ENCODE data around the gene BLCAP.
"Not testable (repeated sequence)": the region's sequence is repeated elsewhere in the genome, so short reads cannot be mapped to it uniquely, and the experiment has no call there.

BLCAP gene

DNA sequence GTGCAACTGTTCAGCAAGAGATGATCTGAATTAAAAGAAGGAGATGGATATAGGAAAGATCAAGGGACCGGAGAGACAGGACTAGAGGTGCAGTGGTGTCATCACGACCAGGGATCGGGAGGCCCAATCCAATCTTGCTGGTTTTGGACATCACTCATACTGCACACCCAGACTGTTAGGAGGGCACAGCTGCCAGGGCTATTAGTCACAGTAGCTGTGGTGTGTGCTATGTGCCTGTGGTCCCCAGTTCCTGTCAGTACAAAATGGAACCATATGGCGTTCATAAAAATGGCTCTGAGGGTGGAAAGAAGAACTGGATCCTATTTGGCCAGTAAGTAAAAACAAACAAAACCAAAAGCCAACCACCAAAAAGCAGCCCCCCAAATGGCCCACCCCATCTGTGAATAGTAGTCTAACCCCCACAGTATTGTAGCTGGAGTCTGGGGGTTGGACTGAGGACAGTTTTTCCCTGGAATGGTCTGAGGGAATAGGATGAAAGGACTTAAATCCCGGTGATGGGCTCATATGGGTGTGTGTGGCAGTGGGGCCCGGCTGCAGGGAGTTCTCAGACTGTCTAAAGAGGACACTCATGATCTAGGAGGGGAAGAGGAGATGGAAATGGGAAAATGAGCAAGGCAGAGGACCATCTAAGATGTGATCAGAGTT is 15.9 kb downstream of the BLCAP start:
- DNase-seq: no peak

DNA sequence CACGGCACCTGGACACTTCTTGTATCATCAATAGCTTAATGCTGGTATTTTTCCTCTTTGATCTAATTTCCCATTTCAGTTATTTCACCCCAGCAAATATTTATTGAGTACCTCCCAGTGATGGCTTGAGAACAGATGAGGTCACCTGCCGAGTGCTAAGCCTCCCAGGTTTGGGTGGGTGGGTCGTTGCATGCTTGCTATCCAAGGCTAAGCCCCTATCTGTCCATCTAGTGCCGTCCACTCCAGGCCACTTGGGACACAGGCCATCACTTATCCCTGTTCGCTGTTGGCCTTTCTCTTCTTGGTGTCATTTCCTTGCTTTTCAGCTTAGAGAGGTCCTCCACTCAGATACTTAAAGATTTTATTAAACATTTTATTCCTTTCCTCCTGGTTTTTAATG is 17.4 kb downstream of the BLCAP start:
- no peak for DNase-seq

DNA sequence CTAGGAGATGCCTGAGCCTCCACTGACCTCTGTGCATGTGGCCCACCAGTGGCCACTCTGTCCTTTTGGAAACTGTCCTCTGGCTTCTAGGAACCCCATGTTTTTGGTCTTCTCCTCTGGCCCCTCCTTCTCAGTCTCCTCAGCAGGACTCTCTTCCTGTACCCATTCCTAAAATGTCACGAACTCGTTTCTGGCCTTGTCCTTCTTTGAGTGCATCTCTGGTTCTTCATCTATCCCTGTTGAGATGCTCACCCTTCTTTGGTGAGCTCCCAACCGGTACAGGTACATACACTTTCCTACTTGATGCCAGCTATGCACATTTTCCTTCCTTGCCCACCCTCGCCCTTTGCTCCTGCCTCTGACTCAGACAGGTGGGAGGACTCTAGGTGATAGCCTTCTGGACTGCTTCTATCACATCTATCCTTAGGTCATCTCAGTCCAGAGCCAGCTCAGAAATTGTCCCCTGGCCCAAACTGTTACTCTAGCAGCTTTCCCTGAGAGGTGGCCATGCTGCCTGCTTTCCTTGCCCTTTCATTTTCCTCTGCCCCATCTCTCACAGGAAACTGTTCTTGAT is 21.4 kb downstream of the BLCAP start:
- DNase-seq: no peak

DNA sequence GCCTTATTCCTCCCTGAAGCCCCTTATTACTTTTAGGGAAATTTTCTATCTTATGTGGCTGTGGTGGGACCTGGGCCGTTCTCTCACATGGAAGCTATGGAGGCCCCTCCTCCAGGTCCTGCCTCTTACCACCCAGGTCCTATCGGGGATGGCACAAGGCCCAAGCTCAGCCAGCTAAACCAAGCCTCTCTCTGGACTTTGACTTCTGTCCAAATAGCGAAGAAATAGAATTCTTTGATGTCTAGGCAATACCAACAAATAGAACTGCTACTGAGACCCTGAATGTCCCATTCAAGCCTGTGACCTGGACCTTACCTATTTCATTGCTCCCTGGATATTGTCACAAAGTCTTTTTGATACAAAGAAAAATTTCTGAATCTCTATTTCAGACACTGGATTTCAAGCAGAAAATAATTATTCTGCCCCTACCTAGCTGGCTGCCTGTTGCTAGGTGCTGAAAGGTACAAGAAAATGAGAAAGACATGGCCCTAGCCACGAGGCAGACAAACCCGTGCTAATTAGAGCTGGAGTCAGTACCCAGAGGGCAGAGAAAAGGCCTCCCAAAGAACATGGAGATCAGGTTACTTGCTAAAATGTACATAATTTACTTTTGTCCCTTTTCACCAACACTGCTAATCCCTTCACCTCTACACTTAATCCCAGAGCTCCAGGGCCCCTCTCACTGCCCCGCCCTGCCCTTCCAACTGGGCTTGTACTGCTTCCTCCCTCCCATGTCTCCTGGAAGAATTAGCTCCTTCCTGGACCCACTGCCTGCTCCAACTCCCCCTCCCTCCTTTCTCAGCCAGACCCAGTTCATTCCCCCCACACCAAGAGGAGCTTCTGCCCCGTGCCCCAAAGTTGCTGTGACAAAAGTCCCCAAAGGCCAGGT is 22.2 kb downstream of the BLCAP start:
- DNase-seq: no peak

DNA sequence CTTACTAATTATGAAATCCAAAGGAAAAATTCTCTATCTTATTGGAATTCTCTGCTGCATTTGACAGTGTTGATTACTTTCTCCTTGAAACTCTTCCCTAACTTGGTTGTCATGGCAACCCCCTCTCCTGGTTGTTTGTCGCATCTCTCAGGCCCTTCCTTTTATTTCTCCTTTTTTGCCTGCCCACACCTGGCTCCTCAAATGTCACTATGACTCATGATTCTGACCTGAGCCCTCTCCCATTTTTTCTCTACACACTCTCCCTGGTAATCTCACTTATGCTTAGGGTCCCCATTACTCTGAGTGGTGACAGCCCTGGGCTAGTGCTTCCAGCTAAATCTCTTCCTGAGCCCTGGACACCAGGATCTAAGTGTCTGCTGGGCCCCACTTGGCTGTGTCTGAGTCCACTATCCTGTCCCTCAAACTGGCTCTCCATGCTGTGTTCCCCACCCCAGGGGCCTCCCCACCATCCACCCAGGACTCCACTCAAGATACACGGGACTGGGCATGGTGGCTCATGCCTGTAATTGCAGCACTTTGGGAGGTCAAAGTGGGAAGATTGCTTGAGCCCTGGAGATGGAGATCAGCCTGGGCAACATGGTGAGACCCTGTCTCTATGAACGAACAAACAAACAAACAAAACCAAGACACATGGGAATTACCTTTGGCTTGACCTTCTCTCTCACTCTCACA is 23.1 kb downstream of the BLCAP start:
- DNase-seq: no peak

DNA sequence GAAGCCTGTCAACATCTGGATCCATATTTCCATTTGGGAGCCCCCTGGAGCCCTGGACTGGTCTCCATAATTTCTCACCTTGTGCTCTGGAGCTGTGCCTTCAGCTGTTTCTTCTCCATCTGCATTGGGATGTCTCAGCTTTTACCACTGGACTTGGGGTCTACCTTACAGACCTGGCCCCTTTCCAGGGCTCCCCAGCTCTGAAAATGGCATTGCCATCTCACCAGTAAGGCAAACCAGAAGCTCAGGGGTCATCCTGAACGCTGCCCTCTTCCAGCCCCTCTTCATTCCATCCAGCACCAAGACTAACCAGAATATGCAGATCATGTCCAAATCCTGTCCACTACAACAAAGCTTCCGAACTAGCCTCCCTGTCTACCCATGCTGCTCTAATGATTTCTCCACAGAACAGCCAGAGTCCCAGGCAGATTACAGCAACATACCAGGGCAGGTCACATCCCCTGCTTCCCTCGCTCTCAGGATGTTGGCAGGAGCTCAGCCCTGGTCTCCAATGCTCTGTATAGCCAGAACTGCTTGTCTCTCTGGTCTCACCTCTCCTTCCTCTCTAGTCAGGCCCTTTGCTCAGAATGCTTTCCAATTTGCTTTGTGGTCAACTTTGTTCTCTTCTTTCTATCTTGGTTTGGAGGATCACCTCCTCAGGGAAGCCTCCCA is 24.3 kb downstream of the BLCAP start:
- no peak for DNase-seq

DNA sequence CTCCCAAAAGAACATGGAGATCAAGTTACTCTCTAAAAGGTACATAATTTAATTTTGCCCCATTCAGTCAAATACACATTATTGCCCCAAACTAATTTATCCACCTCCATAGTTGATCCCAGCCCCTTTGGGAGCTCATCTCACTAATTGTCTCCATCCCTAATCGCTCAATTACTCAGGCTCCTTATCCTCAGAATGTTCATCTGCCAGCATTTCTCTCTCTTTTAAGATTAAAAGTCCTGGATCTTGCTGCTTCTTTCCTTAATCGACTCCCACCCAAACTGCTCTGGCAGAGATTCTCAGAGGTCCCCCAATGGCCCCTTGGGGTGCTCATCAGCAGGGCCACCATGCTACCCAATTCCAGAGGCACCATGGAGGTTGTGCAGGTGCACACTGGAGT is 25.0 kb downstream of the BLCAP start:
- no peak for DNase-seq

DNA sequence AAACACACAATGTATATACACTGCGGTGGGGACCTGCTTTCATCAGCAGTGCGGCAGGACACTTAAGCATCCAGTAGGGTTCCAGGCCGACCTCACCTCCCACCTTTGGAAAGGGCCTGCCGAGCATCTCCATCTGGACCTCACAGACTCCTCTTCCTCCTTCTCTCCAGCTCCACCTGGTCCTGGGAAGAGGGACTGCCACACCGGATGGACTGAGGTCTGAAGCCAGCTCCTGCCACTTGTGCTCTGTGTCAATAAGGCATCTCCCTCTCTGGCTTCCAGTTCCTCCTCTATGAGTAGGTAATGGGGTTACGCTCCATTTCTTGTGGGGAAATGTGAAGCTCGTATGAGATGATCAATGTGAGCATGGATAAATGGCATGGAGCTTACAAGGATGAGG is 25.7 kb downstream of the BLCAP start:
- DNase-seq: peak; percentile 58

DNA sequence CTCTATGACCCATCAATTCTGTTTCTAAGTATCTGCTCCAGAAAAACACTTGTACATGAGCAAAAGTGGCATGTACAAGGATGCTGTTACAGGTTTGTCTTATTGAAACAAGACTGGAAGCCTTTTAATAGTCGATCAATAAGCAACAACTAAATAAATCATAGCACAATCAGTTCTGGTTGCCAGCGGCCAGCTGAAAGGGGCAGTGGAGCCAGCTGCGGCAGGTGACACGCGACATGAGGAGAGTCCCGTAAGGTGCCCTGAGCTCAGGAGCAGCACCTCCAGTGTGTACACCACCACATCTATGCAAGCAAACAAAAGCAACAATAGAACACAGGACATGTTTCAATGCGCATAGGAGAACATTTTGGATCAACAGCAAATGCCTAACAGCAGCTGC is 27.4 kb downstream of the BLCAP start:
- peak; percentile 50 for DNase-seq

DNA sequence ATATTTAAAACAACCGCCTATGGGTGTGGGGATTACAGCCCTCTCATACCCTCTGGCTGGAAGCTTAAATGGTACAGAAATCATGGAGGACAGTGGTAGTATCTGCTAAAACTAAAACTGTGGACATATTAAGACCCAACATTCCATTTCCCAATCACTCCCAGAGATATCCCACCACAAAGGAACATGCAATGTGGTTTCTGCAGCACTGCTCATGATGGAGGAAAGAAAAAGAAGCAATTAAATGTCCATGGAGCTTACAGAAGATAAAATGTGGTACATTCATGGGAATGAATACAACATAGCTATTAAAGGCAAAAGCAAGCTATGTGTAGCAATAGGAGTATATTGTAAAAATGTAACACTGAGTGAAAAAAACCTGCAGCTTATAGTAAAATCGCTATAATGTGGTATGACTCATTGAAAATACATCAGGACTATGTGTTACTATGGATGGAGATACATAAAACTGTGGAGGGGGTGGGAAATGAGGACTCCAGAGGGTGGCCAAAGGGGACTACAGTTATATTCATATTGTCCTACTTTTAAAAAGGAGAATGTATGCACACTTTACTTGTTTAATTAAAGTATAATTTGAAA is 29.5 kb downstream of the BLCAP start:
- no peak for DNase-seq

DNA sequence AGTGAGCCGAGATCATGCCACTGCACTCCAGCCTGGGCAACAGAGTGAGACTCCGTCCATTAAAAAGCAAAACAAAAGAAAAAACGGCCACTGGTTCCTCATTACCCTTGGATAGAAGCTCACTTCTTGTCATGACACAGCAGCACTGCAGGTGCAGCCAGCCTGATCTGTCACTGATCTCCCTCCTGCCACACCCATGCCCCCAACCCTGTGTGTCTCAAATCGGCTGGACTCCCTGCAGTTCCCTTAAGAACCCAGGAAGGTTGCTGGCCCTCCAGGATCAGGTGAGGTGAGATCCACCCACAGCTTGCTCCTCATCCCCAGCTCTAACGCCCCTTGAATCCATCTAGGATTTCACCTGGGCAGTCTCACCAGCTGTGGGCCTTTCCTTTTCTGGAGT is 32.9 kb downstream of the BLCAP start:
- DNase-seq: no peak

DNA sequence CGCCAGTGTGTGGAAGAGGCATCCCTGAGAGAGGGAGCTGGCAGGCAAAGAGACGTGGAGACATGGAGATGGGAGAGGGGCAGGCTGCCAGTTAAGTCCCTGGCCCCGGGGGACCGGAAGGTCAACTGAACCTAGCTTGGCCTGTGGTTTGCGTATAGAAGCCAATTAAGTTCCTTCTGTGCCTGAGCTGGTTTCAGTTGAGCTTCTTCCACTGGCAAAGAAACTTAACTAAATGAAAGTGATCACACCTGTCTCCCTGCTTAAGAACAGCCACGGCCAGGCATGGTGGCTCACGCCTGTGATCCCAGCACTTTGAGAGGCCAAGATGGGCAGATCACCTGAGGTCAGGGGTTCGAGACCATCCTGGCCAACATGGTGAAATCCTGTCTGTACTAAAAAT is 33.4 kb downstream of the BLCAP start:
- DNase-seq: no peak

DNA sequence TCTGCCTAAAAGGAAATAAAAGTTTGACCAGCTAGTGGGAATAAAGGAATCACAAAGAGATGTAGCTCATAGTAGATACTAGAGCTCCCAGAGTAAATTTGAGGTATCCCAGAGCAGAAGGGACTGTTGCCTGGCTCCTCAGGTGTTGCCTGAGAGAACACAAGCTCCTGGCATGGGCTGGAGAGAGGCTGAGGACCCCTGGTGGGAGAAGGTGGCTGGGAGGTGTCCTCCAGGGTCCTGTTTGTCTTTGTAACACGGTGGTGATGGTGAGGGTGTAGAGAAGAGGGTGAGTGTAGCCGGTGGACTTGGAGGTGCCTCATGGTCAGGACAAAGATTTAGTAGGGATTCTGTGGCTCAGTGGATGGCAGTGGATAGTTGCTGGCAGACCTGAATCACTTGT is 34.7 kb downstream of the BLCAP start:
- no peak for DNase-seq

DNA sequence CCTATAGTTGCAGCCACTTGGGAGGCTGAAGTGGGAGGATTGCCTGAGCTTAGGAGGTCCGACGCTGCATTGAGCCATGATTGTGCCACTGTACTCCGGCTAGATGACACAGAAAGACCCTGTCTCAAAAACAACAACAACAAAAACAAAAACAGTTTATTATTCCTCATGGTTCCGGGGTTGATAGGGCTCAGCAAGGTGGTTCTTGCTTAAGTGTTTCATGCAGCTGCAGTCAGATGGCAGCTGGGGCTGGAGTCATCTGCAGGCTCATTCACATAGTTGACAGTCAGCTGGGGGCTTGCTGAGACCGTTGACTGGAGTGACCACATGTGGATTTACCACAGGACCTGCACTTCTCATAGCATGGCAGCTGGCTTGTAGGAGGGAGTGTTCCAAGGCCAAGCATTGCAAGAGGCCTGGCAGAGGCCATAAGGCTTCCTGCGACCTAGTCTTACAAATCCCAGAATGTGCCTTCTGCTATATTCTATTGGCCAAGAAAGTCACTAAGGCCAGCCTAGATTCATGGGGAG is 35.5 kb downstream of the BLCAP start:
- no peak for DNase-seq

DNA sequence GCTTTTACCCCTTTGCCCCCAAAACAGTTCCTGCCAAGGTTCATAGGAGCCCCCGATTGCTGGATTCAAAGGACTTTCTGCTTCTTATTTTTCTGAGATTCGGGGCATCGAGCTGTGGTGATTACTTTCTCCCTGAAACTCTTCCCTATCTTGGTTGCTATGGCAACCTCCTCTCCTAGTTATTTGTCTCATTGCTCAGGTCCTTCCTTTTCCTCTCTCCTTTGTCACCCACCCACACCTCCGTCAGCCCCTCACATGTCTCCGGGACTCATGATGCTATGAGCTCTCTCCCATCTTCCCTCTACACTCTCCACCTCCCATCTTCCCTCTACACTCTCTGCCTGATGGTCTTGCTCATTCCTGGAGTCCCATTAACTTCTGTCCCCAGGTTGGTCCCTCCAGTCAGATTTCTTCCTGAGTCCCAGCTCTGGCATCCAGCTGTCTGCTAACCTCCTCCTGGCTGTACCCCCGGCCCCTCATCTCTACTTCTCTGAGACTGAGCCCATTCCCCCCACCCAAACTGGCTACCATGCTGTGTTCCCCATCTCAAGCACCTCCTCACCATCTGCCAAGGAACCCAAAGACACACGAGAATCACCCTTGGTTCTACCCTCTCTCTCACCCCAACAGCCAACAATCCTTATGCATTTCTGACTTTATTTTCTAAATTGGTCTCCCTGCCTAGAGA is 36.9 kb downstream of the BLCAP start:
- no peak for DNase-seq

DNA sequence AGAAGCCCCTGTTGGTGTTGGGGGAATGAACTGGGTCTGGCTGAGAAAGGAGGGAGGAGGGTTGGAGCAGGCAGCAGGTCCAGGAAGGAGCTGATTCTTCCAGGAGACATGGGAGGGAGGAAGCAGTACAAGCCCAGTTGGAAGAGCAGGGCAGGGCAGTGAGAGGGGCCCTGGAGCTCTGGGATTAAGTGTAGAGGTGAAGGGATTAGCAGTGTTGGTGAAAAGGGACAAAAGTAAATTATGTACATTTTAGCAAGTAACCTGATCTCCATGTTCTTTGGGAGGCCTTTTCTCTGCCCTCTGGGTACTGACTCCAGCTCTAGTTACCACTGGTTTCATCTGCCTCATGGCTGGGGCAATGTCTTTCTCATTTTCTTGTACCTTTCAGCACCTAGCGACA is 41.5 kb downstream of the BLCAP start:
- not testable (repeated sequence) for DNase-seq

DNA sequence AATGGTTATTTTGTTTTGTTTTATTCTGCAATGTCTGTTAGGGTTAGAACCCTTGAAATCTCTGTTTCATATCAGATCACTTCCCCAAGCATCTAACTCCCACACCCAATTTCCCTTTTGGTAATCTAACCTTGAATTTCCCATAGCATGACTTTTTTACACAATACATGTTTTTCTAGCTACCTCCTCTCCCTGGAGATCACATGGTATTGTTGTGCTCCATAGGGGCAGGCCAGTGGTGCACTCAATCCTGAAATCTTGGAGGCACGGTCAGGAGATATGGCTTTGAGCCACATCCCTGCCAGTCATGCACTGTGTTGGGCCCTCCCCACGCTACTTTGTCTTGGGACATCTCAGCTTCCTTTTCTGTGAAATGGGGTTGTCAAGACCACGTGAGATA is 43.3 kb downstream of the BLCAP start:
- DNase-seq: no peak

DNA sequence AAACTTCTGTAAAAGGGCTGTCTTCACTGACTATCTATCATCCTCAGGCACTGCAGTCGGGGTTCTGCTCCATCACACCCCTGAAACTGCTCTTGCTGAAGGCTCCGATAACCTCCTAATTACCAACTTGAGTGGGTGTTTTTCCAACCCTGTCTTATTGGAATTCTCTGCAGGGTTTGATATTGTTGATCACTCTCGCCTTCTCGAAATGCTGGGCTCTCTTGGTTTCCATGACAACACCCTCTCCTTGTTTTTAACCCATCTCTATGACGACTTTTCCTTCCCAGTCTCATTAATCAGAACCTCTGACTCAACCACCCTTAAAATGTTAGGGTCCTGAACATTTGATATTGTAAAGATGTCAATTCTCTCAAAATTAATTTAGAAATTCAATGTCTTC is 46.1 kb downstream of the BLCAP start:
- DNase-seq: no peak

DNA sequence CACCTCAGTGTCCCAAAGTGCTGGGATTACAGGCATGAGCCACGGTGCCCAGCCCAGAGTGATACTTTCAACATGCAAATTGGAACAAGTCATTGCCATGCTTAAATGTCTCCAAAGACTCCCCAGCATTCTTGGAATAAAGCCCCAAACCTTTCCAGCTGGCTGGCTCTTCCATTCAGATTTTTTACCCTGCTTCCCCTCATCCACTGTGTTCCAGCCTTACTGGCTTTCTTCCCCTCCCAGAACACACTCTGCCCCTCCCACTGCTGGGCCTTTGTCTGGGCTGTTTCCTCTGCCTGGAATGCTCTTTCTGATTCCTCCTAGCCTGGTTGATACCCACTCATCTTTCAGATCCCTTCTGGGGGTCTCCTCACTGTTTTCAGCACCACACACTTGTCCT is 46.8 kb downstream of the BLCAP start:
- no peak for DNase-seq

DNA sequence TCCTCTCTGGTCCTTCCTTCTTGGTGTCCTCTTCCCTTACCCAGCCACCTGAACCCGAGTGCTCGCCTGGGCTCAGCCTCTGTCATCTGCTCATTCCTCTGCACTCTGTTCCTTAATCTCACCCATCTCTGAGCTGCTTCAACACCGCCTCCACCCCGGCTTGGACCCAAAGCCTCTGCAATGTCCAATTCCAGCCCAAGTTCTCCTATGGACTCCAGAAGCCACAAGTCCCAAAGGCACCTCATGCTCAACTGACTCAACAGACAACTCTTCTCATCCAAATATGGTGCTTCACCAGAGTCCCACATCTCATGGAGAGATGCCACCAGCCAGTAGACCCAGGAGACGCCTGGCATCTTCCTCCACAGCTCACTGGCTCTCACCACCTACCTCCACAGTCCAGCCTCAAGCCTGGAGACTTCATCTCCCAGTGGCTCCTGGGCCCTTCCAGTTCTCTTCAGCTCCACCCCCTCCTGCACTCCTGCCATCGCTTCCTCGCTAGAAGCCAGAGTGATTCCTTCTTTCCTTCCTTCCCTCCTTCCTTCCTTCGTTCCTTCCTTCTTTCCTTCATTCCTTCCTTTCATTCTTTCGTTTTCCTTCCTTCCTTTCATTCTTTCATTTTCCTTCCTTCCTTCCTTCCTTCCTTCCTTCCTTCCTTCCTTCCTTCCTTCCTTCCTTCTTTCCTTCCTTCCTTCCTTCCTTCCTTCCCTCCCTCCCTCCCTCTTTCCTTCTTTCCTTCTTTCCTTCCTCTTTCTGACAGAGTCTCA is 47.6 kb downstream of the BLCAP start:
- no peak for DNase-seq

DNA sequence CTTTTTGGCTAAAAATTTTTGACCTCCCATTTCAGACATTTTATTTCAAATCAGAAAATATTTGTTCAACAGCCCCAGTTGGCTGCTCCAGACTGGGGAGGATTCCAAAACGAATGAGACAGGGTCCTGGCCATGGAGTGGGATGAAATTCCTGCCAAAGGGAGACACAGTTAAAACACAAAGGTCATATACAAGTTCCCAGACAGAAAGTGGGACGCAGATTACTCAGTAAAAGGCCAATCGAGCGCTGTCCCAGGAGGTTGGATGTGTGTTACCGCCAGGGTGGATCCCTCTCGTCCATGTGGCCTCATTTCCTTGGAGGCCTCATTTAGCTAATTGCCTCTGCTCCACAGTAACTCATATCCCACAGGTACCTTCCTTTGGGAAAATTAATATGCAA is 48.4 kb downstream of the BLCAP start:
- no peak for DNase-seq
